ENCODE results near the gene CYB561D2. TPM values are rescaled to one million over a fixed set of nuclear protein-coding genes. Genes with fewer than 3 reads are reported as not detected.
A peak's percentile ranks its signal among the peaks of the same experiment; 100 is the strongest.

Gene CYB561D2
- total and polyA plus RNA-seq, 2 donors (not counting 3 experiments of a cell fraction or from before 2014, with no cell fraction given): 13.6 to 46.0 TPM

GRCh38 chr3:50347187-50347813 lies 3.4 kb upstream of the CYB561D2 start:
- no peak overlapping the region for H2AFZ ChIP-seq (ENCODE audit: low read depth, low read length)
- intact Hi-C loops (cut with micrococcal nuclease) (loop anchor here (1.0 to 5.0 kb wide), 5 partner anchors 41 to 265 kb away; no protein-coding TSS in a partner anchor), dilution Hi-C loops (cut with MboI; ENCODE audit: extremely low pct_ligation_motif_present, low sequenced_read_pairs) (no loop called here)
- H4K20me1 ChIP-seq (replicated peaks; ENCODE audit: control insufficient read depth, extremely low read depth, insufficient read depth, low read length): no peaks in the 10 kb centered on the region
- no TSS peak for BruUV-seq (replicated peaks)
- peak; percentile 86 for FAIRE-seq
- TF ChIP-seq MAX (IDR thresholded peaks at IDR 0.05; ENCODE audit: insufficient read depth, insufficient read length) (no peak), JUN (IDR thresholded peaks at IDR 0.05; ENCODE audit: borderline replicate concordance, insufficient read depth, insufficient read length, low read depth) (peak; percentile 38), CTCF (IDR thresholded peaks at IDR 0.05; ENCODE audit: extremely low read depth in 1 of 2, insufficient read depth in 1 of 2, low read depth in 1 of 2, low read length in 2 of 2) (peak; percentile 63 to 64), FOS (IDR thresholded peaks at IDR 0.05; ENCODE audit: borderline replicate concordance, insufficient read depth, low read length) (peak; percentile 60)
- no peaks in the 10 kb centered on the region for H3K79me2 ChIP-seq (ENCODE audit: control insufficient read depth, insufficient read depth, low read length)
- no peak overlapping the region for H3K27ac ChIP-seq (ENCODE audit: insufficient read depth, low read depth, low read length)
- ChIA-PET CTCF (interaction anchor here (0.6 to 7.7 kb wide), 15 partner anchors 10 to 265 kb away, joined by 3 to 165 read pairs (median 4); partner anchors contain the start of genes C3orf18 and CISH), POLR2A (interaction anchor here (1.0 kb wide), 1 partner anchor 195 kb away, joined by 3 read pairs; no protein-coding TSS in a partner anchor)
- no peak overlapping the region for H3K4me2 ChIP-seq (ENCODE audit: insufficient read depth, low read length)
- DNase-seq (ENCODE audit: low read depth, low spot score): peak; percentile 84
- no peaks in the 10 kb centered on the region for H3K9me1 ChIP-seq (replicated peaks; ENCODE audit: control insufficient read depth, extremely low read depth, insufficient read depth, low read length)
- H3K27me3 ChIP-seq (ENCODE audit: control insufficient read depth in 2 of 2, insufficient read depth in 2 of 2, low read length in 2 of 2): no peaks in the 10 kb centered on the region
- H3K36me3 ChIP-seq (ENCODE audit: control insufficient read depth in 2 of 2, extremely low read depth in 1 of 2, insufficient read depth in 2 of 2, low read length in 2 of 2): peaks cover 0 to 4% of the 10 kb centered on the region in 2 experiments
- H3K9me3 ChIP-seq (replicated peaks; ENCODE audit: control insufficient read depth, insufficient read depth, low read length): no peaks in the 10 kb centered on the region
- peaks cover 21% of the 10 kb centered on the region for H3K4me1 ChIP-seq (ENCODE audit: control insufficient read depth, extremely low read depth, insufficient read depth, low read length)
- H3K4me3 ChIP-seq (replicated peaks in 1 of 3; ENCODE audit: insufficient read depth in 1 of 3, low read depth in 1 of 3, low read length in 3 of 3): no peak overlapping the region
- no peak overlapping the region for H3K9ac ChIP-seq (replicated peaks; ENCODE audit: extremely low read depth, insufficient read depth, low read length)
